SJSA1 (cell line): ENCODE results near the gene OR6V1. TPM values are rescaled to one million over a fixed set of nuclear protein-coding genes. Genes with fewer than 3 reads are reported as not detected.

Experiments
- total RNA-seq: library from RNA; depleted of rRNA; stranded (reverse); fragments of >200 nt; shearing (Covaris generic); gene quantifications from 2 replicates; pipeline ENCODE4 v1.2.3, GENCODE V29; 2014; rRNA removed

OR6V1 gene
- total RNA-seq, 1 experiment from 2014 or later = not detected

Other genes starting within 250 kb of the OR6V1 start
- 0.82 TPM in 1 of 2 replicates, not detected in the other for gene EPHB6, start 197.3 kb upstream of the OR6V1 start, total RNA-seq
- gene TRPV6, start 166.6 kb upstream of the OR6V1 start, total RNA-seq = under 0.01 TPM in 1 of 2 replicates, not detected in the other
- not detected in 2 replicates for gene TRPV5, start 118.6 kb upstream of the OR6V1 start, total RNA-seq
- not detected in 2 replicates for gene LLCFC1, start 112.9 kb upstream of the OR6V1 start, total RNA-seq
- gene KEL, start 90.0 kb upstream of the OR6V1 start, total RNA-seq = 1.1 and 5.1 TPM in 2 replicates
- not detected in 2 replicates for gene OR9A2, start 25.2 kb upstream of the OR6V1 start, total RNA-seq
- not detected in 2 replicates for gene PIP, start 79.7 kb downstream of the OR6V1 start, total RNA-seq
- gene TAS2R39, start 131.1 kb downstream of the OR6V1 start, total RNA-seq = not detected in 2 replicates
- gene TAS2R40, start 169.7 kb downstream of the OR6V1 start, total RNA-seq = not detected in 2 replicates
- gene GSTK1, start 211.1 kb downstream of the OR6V1 start, total RNA-seq = 124 and 131 TPM in 2 replicates
- not detected in 2 replicates for gene TMEM139, start 232.6 kb downstream of the OR6V1 start, total RNA-seq
- gene CASP2, start 236.0 kb downstream of the OR6V1 start, total RNA-seq = 18.2 and 20.5 TPM in 2 replicates